Fibroblast of lung (primary cell): ENCODE data around the gene NDUFAF7. TPM values are rescaled to one million over a fixed set of nuclear protein-coding genes. Genes with fewer than 3 reads are reported as not detected.
"Not testable (repeated sequence)": the region's sequence is repeated elsewhere in the genome, so short reads cannot be mapped to it uniquely, and the experiment has no call there.

ENCODE experiments used
- DNase-seq, 2 donors: peaks; one replicate each; pipeline versions ENCODE4 v3.0.0 to v3.0.0-alpha.2; 2010; ENCODE audit warnings: low read depth in 2 of 2
- H2AFZ ChIP-seq: 2 replicates; pipeline ENCODE4 v1.5.1; 2012; ENCODE audit warnings: low read length, control low read depth, inconsistent platforms
- H3K27ac ChIP-seq: 2 replicates; pipeline ENCODE4 v1.5.1; 2011; ENCODE audit warnings: low read length, control low read depth; ENCODE audit not compliant: insufficient read depth
- H3K27me3 ChIP-seq: 2 replicates; pipeline ENCODE4 v1.5.1; 2011; ENCODE audit warnings: mild to moderate bottlenecking, low read length; ENCODE audit not compliant: control insufficient read depth, insufficient read depth
- H3K36me3 ChIP-seq: 2 replicates; pipeline ENCODE4 v1.5.1; 2011; ENCODE audit warnings: low read length; ENCODE audit not compliant: control insufficient read depth, insufficient read depth
- H3K4me1 ChIP-seq: 2 replicates; pipeline ENCODE4 v1.5.1; 2011; ENCODE audit warnings: low read length; ENCODE audit not compliant: control insufficient read depth, insufficient read depth; ENCODE audit errors: extremely low read depth
- H3K4me2 ChIP-seq: 2 replicates; pipeline ENCODE4 v1.5.1; 2011; ENCODE audit warnings: low read length, control low read depth; ENCODE audit not compliant: insufficient read depth; ENCODE audit errors: extremely low read depth
- H3K4me3 ChIP-seq, 4 experiments: fragments of 200-600 bp in 1 of 4; sonication (generic) in 1 of 4; replicated peaks in 1 of 4; 2 replicates each; pipeline ENCODE4 v1.5.1; 2011 to 2016; ENCODE audit warnings: low read length in 4 of 4, low read depth in 3 of 4, mild to moderate bottlenecking in 3 of 4, control low read depth in 2 of 4, inconsistent platforms in 1 of 4, mixed read lengths in 1 of 4; ENCODE audit not compliant: insufficient read depth in 1 of 4; ENCODE audit errors: control extremely low read depth in 1 of 4
- H3K79me2 ChIP-seq: 2 replicates; pipeline ENCODE4 v1.5.1; 2012; ENCODE audit warnings: mild to moderate bottlenecking, low read length, inconsistent platforms; ENCODE audit not compliant: control insufficient read depth, insufficient read depth
- H3K9ac ChIP-seq: 2 replicates; pipeline ENCODE4 v1.5.1; 2011; ENCODE audit warnings: mild to moderate bottlenecking, low read length, control low read depth; ENCODE audit not compliant: insufficient read depth
- H3K9me3 ChIP-seq: 2 replicates; pipeline ENCODE4 v1.5.1; 2012; ENCODE audit warnings: low read depth, low read length; ENCODE audit not compliant: control insufficient read depth, insufficient read depth
- H4K20me1 ChIP-seq: 2 replicates; pipeline ENCODE4 v1.5.1; 2011; ENCODE audit warnings: low read length; ENCODE audit not compliant: control insufficient read depth, insufficient read depth; ENCODE audit errors: extremely low read depth
- EZH2 ChIP-seq: IDR thresholded peaks from 2 replicates; pipeline ENCODE4 v1.5.1; 2012; ENCODE audit warnings: low read length, control low read depth, mild to moderate bottlenecking; ENCODE audit errors: missing control alignments
- polyA plus RNA-seq, 2 donors: library from polyadenylated mRNA; depleted of rRNA in 1 of 2; stranded (reverse) in 1 of 2; unstranded in 1 of 2; fragments of >200 nt; gene quantifications; 2 replicates each; pipeline ENCODE4 v1.2.1, GENCODE V29; 2011 to 2012; ENCODE audit warnings: missing spikeins in 1 of 2
- total RNA-seq: library from RNA; depleted of rRNA; stranded (reverse); fragments of >200 nt; gene quantifications from 2 replicates; pipeline ENCODE4 v1.2.1, GENCODE V29; 2014
- TF ChIP-seq, protein P1 (sequence below), 2 donors: IDR thresholded peaks in 1 of 2; conservative IDR thresholded peaks in 1 of 2; 1 replicate in 1 of 2; 2 replicates in 1 of 2; pipeline ENCODE4 v1.5.1; 2011 to 2012; ENCODE audit warnings: low read length in 2 of 2, control low read depth in 1 of 2, inconsistent platforms in 1 of 2, low read depth in 1 of 2, mild to moderate bottlenecking in 1 of 2

The NDUFAF7 gene
- total and polyA plus RNA-seq, 2 donors (not counting 1 experiment from before 2014, with no cell fraction given): 16.8 to 18.7 TPM

DNA sequence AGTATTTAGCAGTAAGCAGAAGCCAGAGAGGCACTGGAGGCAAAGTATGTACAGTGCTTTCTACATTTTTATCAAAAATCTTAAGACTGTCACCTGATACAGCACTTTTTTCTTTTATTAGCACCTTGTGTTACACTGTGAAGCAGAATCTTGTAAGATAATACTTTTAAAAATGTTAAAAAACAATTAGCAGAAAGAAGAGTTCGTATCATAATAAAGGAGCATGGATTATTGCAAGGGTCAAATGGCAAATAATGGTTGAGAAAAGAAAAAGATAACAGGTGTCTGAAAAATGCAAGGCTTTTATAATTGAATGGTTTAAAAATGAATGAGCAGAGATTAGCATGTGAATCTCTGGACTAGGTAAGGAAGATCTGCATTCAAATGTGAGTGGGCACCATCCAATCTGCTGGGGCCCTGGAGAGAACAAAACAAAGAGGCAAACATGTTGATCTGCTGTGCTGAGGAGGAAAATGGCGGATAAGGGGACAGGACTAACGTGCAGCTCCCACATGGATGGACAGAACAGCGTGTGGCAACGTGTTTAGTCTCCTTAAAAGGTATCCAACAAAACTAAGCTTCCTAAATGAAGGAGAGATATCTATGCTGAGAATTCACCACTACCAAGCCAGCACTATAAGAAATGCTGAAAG is 25.6 kb upstream of the NDUFAF7 start:
- Histone ChIP-seq H2AFZ (no peak overlapping the region), H3K4me1 (no peaks in the 10 kb centered on the region), H3K79me2 (peaks cover 10% of the 10 kb centered on the region), H3K4me2 (no peak overlapping the region), H3K9me3 (no peaks in the 10 kb centered on the region), H3K36me3 (peaks cover 6% of the 10 kb centered on the region), H3K9ac (no peak overlapping the region), H3K27ac (no peak overlapping the region), H3K27me3 (no peaks in the 10 kb centered on the region), H3K4me3 (no peak overlapping the region), H4K20me1 (no peaks in the 10 kb centered on the region)
- DNase-seq: no peak
- no peak for TF ChIP-seq EZH2
- TF ChIP-seq, protein P1, sequence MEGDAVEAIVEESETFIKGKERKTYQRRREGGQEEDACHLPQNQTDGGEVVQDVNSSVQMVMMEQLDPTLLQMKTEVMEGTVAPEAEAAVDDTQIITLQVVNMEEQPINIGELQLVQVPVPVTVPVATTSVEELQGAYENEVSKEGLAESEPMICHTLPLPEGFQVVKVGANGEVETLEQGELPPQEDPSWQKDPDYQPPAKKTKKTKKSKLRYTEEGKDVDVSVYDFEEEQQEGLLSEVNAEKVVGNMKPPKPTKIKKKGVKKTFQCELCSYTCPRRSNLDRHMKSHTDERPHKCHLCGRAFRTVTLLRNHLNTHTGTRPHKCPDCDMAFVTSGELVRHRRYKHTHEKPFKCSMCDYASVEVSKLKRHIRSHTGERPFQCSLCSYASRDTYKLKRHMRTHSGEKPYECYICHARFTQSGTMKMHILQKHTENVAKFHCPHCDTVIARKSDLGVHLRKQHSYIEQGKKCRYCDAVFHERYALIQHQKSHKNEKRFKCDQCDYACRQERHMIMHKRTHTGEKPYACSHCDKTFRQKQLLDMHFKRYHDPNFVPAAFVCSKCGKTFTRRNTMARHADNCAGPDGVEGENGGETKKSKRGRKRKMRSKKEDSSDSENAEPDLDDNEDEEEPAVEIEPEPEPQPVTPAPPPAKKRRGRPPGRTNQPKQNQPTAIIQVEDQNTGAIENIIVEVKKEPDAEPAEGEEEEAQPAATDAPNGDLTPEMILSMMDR (conservative IDR thresholded peaks at IDR 0.05 in 1 of 2, IDR thresholded peaks at IDR 0.05 in 1 of 2; ENCODE audit: low read depth in 1 of 2, low read length in 2 of 2): no peak

DNA sequence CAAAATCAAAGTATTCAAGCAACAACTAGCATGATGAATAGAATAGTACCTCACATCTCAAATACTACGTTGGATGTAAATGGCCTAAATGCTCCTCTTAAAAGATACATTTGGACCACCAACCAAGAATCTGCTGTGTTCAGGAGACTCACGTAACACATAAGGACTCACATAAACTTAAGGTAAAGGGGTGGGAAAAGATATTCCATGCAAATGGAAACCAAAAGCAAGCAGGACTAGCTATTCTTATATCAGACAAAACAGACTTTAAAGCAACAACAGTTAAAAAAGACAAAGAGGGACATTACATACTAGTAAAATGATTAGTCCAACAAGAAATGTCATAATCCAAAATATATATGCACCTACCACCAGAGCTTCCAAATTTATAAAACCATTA is 24.7 kb upstream of the NDUFAF7 start:
- H3K36me3 ChIP-seq, H2AFZ ChIP-seq, H3K4me1 ChIP-seq, DNase-seq, H3K27me3 ChIP-seq, H3K79me2 ChIP-seq, H3K27ac ChIP-seq, H4K20me1 ChIP-seq, H3K4me3 ChIP-seq, H3K9ac ChIP-seq, H3K9me3 ChIP-seq, H3K4me2 ChIP-seq: not testable (repeated sequence)

DNA sequence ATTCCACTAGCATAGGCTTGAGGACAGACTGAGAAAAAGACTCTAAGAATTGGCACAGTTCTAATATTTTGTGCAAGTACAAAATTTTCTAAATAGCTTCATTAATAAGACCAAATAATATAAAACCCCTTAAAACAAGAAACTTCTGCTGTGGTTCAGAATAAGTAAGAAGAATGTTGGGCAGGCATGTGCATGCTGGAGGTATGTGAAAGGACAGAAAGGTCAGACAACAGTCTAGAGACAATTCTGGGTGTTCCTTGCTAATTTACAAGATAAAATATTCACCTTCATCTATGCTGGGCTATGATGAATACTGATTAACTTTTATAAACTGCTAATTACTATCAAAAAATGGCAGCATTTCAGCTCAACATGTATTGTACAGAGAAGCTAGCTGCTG is 20.2 kb upstream of the NDUFAF7 start:
- TF ChIP-seq, protein P1 (conservative IDR thresholded peaks at IDR 0.05 in 1 of 2, IDR thresholded peaks at IDR 0.05 in 1 of 2; ENCODE audit: low read depth in 1 of 2, low read length in 2 of 2): no peak
- TF ChIP-seq EZH2: no peak
- no peak overlapping the region for H3K4me3 ChIP-seq
- H2AFZ ChIP-seq: no peak overlapping the region
- H3K36me3 ChIP-seq: peaks cover 3% of the 10 kb centered on the region
- H3K27ac ChIP-seq: no peak overlapping the region
- H3K4me1 ChIP-seq: no peaks in the 10 kb centered on the region
- no peak overlapping the region for H3K9ac ChIP-seq
- peaks cover 4% of the 10 kb centered on the region for H3K79me2 ChIP-seq
- DNase-seq: peak in 1 of 2 donors; percentile 56
- H3K4me2 ChIP-seq: no peak overlapping the region
- H3K9me3 ChIP-seq: no peaks in the 10 kb centered on the region
- H4K20me1 ChIP-seq: no peaks in the 10 kb centered on the region
- H3K27me3 ChIP-seq: no peaks in the 10 kb centered on the region
